Neutrophil (primary cell): ENCODE results near the gene TMEM151A.

ENCODE experiments used
- H3K27ac ChIP-seq: fragments of 200-600 bp; sonication (generic); 2 replicates; pipeline ENCODE4 v1.5.1; 2016; ENCODE audit warnings: mild to moderate bottlenecking, moderate library complexity
- H3K27me3 ChIP-seq: fragments of 200-600 bp; sonication (generic); 2 replicates; pipeline ENCODE4 v1.6.0; 2016; ENCODE audit warnings: mild to moderate bottlenecking
- H3K36me3 ChIP-seq: fragments of 200-600 bp; sonication (generic); 2 replicates; pipeline ENCODE4 v1.5.1; 2017
- H3K4me1 ChIP-seq, 2 experiments: fragments of 200-600 bp in 1 of 2; sonication (generic) in 1 of 2; 1 replicate in 1 of 2; 2 replicates in 1 of 2; pipeline versions ENCODE4 v1.5.1 to v1.6.1; 2013 to 2016; ENCODE audit warnings: low read depth in 1 of 2, low read length in 1 of 2, mild to moderate bottlenecking in 1 of 2, moderate library complexity in 1 of 2; ENCODE audit not compliant: control insufficient read depth in 1 of 2, insufficient read depth in 1 of 2
- H3K4me3 ChIP-seq, 2 experiments: fragments of 200-600 bp in 1 of 2; sonication (generic) in 1 of 2; 1 replicate in 1 of 2; 2 replicates in 1 of 2; pipeline ENCODE4 v1.5.1; 2013 to 2016; ENCODE audit warnings: low read depth in 1 of 2, low read length in 1 of 2, mild to moderate bottlenecking in 1 of 2, moderate library complexity in 1 of 2
- H3K9me3 ChIP-seq: fragments of 200-600 bp; sonication (generic); 2 replicates; pipeline ENCODE4 v1.5.1; 2016
- CTCF ChIP-seq: fragments of 200-600 bp; sonication (generic); IDR thresholded peaks from 2 replicates; pipeline ENCODE4 v1.5.1; 2016; ENCODE audit warnings: antibody characterized with exemption

Gene TMEM151A

GRCh38 chr11:66268244-66268951 lies 23.3 kb upstream of the TMEM151A start, which contains the start of gene RAB1B:
RAB1B (plus strand) TSS chr11:66268639; CDS start chr11:66268680, 41 bp downstream.
- peaks cover 26% of the 10 kb centered on the region for H3K36me3 ChIP-seq
- no peaks in the 10 kb centered on the region for H3K9me3 ChIP-seq
- peaks cover 7% of the 10 kb centered on the region for H3K27me3 ChIP-seq
- H3K4me1 ChIP-seq = peaks cover 28 to 32% of the 10 kb centered on the region in 2 experiments
- H3K4me3 ChIP-seq = peak within 1 kb of the TSS; percentile 96 to 97
- H3K27ac ChIP-seq = peak within 1 kb of the TSS; percentile 87
- TF ChIP-seq CTCF = peak; percentile 38

- Histone ChIP-seq H3K36me3 (peaks cover 34% of the 10 kb centered on the region), H3K4me1 (peaks cover 28 to 32% of the 10 kb centered on the region in 2 experiments)
- peak; percentile 29 for TF ChIP-seq CTCF
Measured at GRCh38 chr11:66268952-66269905, 22.5 kb upstream of the TMEM151A start.

GRCh38 chr11:66271816-66272215 lies 19.9 kb upstream of the TMEM151A start:
- H3K4me1 ChIP-seq = peaks cover 27 to 31% of the 10 kb centered on the region in 2 experiments
- H3K4me3 ChIP-seq = no peak overlapping the region
- H3K36me3 ChIP-seq = peaks cover 60% of the 10 kb centered on the region
- H3K27me3 ChIP-seq = peaks cover 2% of the 10 kb centered on the region
- no peaks in the 10 kb centered on the region for H3K9me3 ChIP-seq
- TF ChIP-seq CTCF = no peak
- H3K27ac ChIP-seq = no peak overlapping the region

More at GRCh38 chr11:66268952-66269905, 22.5 kb upstream of the TMEM151A start:
- H3K4me3 ChIP-seq = peak overlapping the region; percentile 96 to 97
- peak overlapping the region; percentile 87 for H3K27ac ChIP-seq
- peaks cover 7% of the 10 kb centered on the region for H3K27me3 ChIP-seq
- H3K9me3 ChIP-seq = no peaks in the 10 kb centered on the region

- no peak overlapping the region for H3K4me3 ChIP-seq
- TF ChIP-seq CTCF = no peak
- peaks cover 6% of the 10 kb centered on the region for H3K27me3 ChIP-seq
- peaks cover 27 to 31% of the 10 kb centered on the region in 2 experiments for H3K4me1 ChIP-seq
- peaks cover 68% of the 10 kb centered on the region for H3K36me3 ChIP-seq
- H3K27ac ChIP-seq = no peak overlapping the region
- H3K9me3 ChIP-seq = no peaks in the 10 kb centered on the region
Measured at GRCh38 chr11:66272596-66272995, 19.1 kb upstream of the TMEM151A start.

GRCh38 chr11:66274219-66274618 lies 17.5 kb upstream of the TMEM151A start:
- Histone ChIP-seq H3K4me1 (peaks cover 22 to 26% of the 10 kb centered on the region in 2 experiments), H3K27ac (no peak overlapping the region), H3K9me3 (no peaks in the 10 kb centered on the region), H3K27me3 (peaks cover 20% of the 10 kb centered on the region), H3K4me3 (no peak overlapping the region), H3K36me3 (peaks cover 68% of the 10 kb centered on the region)
- TF ChIP-seq CTCF = no peak
